Stimulated activated CD4-positive, alpha-beta T cell treated with anti-CD3 and anti-CD28 coated beads, Interleukin-2, amount 100 ng/mL, for 24 hours (primary cell): ENCODE measurements around the gene RANBP10.
A peak's percentile ranks its signal among the peaks of the same experiment; 100 is the strongest.
"Not testable (repeated sequence)": the region's sequence is repeated elsewhere in the genome, so short reads cannot be mapped to it uniquely, and the experiment has no call there.

Experiments used
- DNase-seq, 2 donors: peaks; one replicate each; pipeline ENCODE4 v3.0.0-alpha.2; 2020

The RANBP10 gene

DNA sequence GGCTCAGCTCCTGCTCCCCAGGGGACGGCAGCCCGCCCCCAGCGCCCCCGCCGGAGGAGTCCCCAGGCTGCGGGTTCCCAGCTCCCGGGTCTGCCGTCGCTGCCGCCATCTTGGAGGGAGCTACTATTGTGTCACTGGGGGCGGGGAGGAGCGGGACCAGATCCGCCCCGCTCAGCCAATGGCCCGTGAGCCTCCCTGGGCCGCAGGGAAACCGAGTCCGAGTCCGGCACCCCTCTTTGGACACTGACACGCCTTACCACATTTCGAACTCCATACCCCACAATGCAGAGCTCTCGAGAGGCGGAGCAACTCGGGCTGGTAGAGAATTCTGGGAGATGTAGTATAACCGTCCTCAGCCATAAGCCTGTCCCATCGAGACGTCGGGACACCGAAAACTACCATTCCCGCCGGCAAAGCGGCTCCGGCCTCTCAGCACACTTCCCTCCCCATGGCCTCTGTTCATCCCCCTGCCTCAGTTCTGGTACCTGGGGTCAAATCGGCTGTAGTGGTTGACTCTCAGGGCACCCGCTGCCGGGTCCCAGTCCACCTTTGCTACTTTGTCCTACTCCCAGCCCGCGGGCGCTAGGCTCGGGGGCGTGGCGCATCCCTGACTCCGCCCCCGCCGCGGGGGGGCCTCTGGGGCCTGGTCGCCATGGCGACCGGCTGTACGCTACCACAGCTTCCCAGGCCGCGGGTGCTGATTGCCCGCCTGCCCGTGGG is at the start of gene RANBP10, which contains the start of gene TSNAXIP1:
RANBP10 (minus strand) TSS at position 133 of the 720 bp plus-strand sequence; CDS start at position 109, 24 bp downstream.
TSNAXIP1 (plus strand) TSS at position 462 of the 720 bp plus-strand sequence. CDS start 261 bp downstream, outside the sequence.
- DNase-seq, result peak; percentile 95

- no peak for DNase-seq
Observed at GRCh38 chr16:67855789-67856188, 49.4 kb upstream of the RANBP10 start.

GRCh38 chr16:67853670-67854069 is 47.3 kb upstream of the RANBP10 start:
- DNase-seq, result no peak

- DNase-seq, result no peak
Observed at GRCh38 chr16:67848118-67848517, 41.8 kb upstream of the RANBP10 start.

GRCh38 chr16:67847064-67847861 is 40.9 kb upstream of the RANBP10 start, which contains the start of gene CENPT:
Gene CENPT, minus strand, starts transcription at chr16:67847693. Its CDS starts 13,834 bp downstream, at chr16:67833859.
- DNase-seq, result peak in 1 of 2 donors; percentile 24

- DNase-seq, result peak; percentile 95 to 96
Observed at GRCh38 chr16:67846320-67847063, 40.1 kb upstream of the RANBP10 start, which contains the start of gene NUTF2. Gene NUTF2, plus strand, starts transcription at chr16:67846933. Its CDS starts 18,198 bp downstream, at chr16:67865131.

- DNase-seq, result no peak
Observed at GRCh38 chr16:67846063-67846319, 39.6 kb upstream of the RANBP10 start.

GRCh38 chr16:67845291-67846062 is 39.1 kb upstream of the RANBP10 start:
- DNase-seq, result no peak

GRCh38 chr16:67844497-67844896 is 38.1 kb upstream of the RANBP10 start:
- DNase-seq, result no peak

DNA sequence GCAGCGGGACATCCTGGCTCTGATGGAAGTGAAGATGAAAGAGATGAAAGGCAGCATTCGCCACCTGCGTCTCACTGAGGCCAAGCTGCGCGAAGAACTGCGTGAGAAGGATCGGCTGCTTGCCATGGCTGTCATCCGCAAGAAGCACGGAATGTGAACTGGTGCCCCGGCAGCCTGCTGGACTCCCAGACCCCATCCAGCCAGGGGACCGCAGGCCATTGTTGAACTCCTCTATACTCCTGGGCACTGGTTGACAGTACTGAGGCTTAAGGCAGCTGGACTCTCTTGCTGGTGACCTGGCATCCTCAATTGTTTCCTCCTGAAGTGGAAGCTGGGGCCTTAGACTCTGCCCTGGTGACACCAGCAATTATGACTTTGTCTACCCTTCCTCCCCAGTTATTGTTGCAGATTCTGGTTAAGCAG is 37.0 kb upstream of the RANBP10 start:
- DNase-seq, result no peak

DNA sequence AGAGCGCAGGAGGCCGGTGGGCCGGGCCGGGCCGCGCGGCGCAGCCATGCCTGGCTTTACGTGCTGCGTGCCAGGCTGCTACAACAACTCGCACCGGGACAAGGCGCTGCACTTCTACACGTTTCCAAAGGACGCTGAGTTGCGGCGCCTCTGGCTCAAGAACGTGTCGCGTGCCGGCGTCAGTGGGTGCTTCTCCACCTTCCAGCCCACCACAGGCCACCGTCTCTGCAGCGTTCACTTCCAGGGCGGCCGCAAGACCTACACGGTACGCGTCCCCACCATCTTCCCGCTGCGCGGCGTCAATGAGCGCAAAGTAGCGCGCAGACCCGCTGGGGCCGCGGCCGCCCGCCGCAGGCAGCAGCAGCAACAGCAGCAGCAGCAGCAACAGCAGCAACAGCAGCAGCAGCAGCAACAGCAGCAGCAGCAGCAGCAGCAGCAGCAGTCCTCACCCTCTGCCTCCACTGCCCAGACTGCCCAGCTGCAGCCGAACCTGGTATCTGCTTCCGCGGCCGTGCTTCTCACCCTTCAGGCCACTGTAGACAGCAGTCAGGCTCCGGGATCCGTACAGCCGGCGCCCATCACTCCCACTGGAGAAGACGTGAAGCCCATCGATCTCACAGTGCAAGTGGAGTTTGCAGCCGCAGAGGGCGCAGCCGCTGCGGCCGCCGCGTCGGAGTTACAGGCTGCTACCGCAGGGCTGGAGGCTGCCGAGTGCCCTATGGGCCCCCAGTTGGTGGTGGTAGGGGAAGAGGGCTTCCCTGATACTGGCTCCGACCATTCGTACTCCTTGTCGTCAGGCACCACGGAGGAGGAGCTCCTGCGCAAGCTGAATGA is 36.4 kb upstream of the RANBP10 start:
- DNase-seq, result peak; percentile 64 to 65

GRCh38 chr16:67841816-67842508 is 35.6 kb upstream of the RANBP10 start, which contains the start of gene THAP11:
Gene THAP11, plus strand, starts transcription at chr16:67842320. Its CDS starts 235 bp downstream, at chr16:67842555.
- DNase-seq, result peak; percentile 95

DNA sequence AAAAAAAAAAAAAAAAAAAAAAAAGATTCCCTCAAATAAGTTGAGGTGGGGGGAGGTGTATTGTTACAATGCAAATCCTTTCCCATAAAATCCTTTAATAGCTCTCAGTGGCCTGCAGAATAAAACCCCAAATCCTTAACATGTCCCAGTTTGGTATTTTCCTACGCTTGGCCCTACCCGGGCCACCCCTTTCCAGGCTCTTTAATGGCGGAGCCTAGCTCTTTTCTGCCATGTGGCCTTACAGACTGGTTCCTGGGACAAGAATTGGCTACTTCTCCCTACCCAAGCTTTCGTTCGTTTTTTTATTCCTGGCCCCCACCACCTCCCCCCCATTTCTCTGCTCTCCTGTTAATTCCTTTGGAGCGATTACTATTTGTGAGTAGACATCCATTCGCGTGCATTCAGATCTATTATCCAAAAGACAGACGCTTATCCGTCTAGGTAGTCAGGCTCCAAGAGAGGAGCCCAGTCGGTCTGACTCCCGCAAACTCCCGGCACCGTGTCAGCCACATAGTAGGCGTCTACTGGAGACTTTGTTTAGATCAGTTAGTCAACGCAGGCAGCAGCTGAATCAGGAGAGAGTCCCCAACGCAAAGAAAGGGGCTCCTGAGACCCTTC is 34.9 kb upstream of the RANBP10 start:
- no peak for DNase-seq

GRCh38 chr16:67837811-67838210 is 31.5 kb upstream of the RANBP10 start:
- no peak for DNase-seq

DNA sequence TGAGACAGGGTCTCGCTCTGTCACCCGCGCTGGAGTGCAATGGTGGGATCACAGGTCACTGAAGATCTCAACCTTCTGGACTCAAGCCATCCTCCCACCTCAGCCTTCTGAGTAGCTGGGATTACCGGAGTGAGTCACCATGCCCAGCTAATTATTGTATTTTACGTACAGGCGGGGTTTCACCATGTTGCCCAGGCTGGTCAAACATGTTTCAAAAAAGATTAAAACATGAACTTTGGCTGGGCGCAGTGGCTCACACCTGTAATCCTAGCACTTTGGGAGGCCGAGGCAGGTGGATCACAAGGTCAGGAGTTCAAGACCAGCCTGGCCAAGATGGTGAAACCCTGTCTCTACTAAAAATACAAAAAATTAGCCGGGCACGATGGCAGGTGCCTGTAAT is 30.8 kb upstream of the RANBP10 start:
- not testable (repeated sequence) for DNase-seq

- DNase-seq, result no peak
Observed at GRCh38 chr16:67834242-67834614, 27.9 kb upstream of the RANBP10 start.

DNA sequence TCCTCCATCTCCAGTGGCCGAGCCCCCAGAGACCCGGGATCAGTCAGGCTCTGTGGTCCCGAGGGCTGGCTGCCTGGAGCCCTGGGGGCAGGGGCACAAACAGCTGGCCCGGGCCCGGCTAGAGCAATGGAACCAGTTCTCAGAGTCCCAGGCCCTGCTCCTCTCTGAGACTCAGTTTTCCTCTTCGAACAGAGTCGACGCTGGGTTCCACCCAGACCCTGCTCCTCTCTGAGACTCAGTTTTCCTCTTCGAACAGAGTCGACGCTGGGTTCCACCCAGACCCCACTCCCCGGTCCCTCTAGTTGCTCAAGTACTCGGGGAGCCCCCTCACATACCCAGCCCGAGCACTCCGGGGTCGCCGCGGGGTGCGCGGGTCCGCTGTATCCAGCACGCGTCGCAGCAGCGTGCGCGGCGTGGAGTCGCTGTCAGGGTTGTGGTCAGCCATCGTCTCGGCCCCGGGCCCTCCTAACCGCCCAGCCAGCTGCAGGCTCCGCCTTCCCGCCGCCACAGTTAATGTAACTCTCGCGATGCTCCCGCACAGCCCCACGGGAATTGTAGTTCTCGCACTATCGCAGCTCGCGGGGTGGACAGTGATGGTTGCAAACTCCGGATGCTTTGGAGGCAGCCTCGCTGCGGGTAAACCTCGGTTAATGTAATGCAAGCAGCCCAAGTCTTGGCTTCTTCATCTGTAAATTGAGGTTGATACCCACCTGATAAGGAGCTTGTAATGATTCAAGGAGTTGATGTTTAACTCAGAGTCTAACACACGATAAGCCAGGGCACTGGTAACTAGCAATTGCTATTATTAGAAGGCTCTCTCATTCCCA is 27.3 kb upstream of the RANBP10 start:
- DNase-seq, result peak; percentile 94

GRCh38 chr16:67833030-67833414 is 26.7 kb upstream of the RANBP10 start:
- no peak for DNase-seq

- DNase-seq, result no peak
Observed at GRCh38 chr16:67828651-67829050, 22.3 kb upstream of the RANBP10 start.
